ENCODE measurements around the gene CCM2.
"Not testable (repeated sequence)": the region's sequence is repeated elsewhere in the genome, so short reads cannot be mapped to it uniquely, and the experiment has no call there.

CCM2 gene

GRCh38 chr7:45031829-45032228, 31.8 kb downstream of the CCM2 start:
- TF ChIP-seq CTCF (IDR thresholded peaks at IDR 0.05) = no peak
- Histone ChIP-seq H3K27ac (no peak overlapping the region), H3K4me3 (ENCODE audit: low read depth, low read length) (no peak overlapping the region), H3K9ac (no peak overlapping the region), H3K4me2 (ENCODE audit: low read length) (no peak overlapping the region), H3K79me2 (peaks cover 56% of the 10 kb centered on the region), H2AFZ (no peak overlapping the region), H3K36me3 (ENCODE audit: control insufficient read depth, insufficient read depth, low read length) (no peaks in the 10 kb centered on the region), H3K27me3 (ENCODE audit: control insufficient read depth, insufficient read depth, low read length) (no peaks in the 10 kb centered on the region), H3K4me1 (no peaks in the 10 kb centered on the region), H3K9me3 (ENCODE audit: control insufficient read depth, low read length) (no peaks in the 10 kb centered on the region)

GRCh38 chr7:45032421-45032820, 32.4 kb downstream of the CCM2 start:
- H2AFZ ChIP-seq = no peak overlapping the region
- H3K4me3 ChIP-seq (ENCODE audit: low read depth, low read length) = no peak overlapping the region
- no peak for TF ChIP-seq CTCF (IDR thresholded peaks at IDR 0.05)
- no peaks in the 10 kb centered on the region for H3K36me3 ChIP-seq (ENCODE audit: control insufficient read depth, insufficient read depth, low read length)
- H3K27ac ChIP-seq = no peak overlapping the region
- H3K9ac ChIP-seq = no peak overlapping the region
- no peak overlapping the region for H3K4me2 ChIP-seq (ENCODE audit: low read length)
- H3K4me1 ChIP-seq = no peaks in the 10 kb centered on the region
- H3K79me2 ChIP-seq = peaks cover 53% of the 10 kb centered on the region
- H3K9me3 ChIP-seq (ENCODE audit: control insufficient read depth, low read length) = no peaks in the 10 kb centered on the region
- H3K27me3 ChIP-seq (ENCODE audit: control insufficient read depth, insufficient read depth, low read length) = no peaks in the 10 kb centered on the region

- Histone ChIP-seq H3K27me3 (ENCODE audit: control insufficient read depth, insufficient read depth, low read length) (no peaks in the 10 kb centered on the region), H3K4me3 (ENCODE audit: low read depth, low read length) (no peak overlapping the region), H3K4me1 (no peaks in the 10 kb centered on the region), H3K9me3 (ENCODE audit: control insufficient read depth, low read length) (no peaks in the 10 kb centered on the region), H3K79me2 (peaks cover 51% of the 10 kb centered on the region), H2AFZ (no peak overlapping the region), H3K27ac (no peak overlapping the region), H3K9ac (no peak overlapping the region), H3K4me2 (ENCODE audit: low read length) (no peak overlapping the region), H3K36me3 (ENCODE audit: control insufficient read depth, insufficient read depth, low read length) (no peaks in the 10 kb centered on the region)
- TF ChIP-seq CTCF (IDR thresholded peaks at IDR 0.05) = no peak
Observed at GRCh38 chr7:45033261-45033930, 33.4 kb downstream of the CCM2 start.

- no peak overlapping the region for H3K27ac ChIP-seq
Observed at GRCh38 chr7:45033931-45034290, 33.9 kb downstream of the CCM2 start.

GRCh38 chr7:45034710-45035109, 34.7 kb downstream of the CCM2 start:
- H2AFZ ChIP-seq; H3K9me3 ChIP-seq (ENCODE audit: control insufficient read depth, low read length); H3K27me3 ChIP-seq (ENCODE audit: control insufficient read depth, insufficient read depth, low read length): not testable (repeated sequence)

More at GRCh38 chr7:45033931-45034290, 33.9 kb downstream of the CCM2 start:
- no peaks in the 10 kb centered on the region for H3K9me3 ChIP-seq (ENCODE audit: control insufficient read depth, low read length)
- TF ChIP-seq CTCF (IDR thresholded peaks at IDR 0.05) = no peak
- no peak overlapping the region for H3K9ac ChIP-seq
- H3K4me1 ChIP-seq = no peaks in the 10 kb centered on the region
- no peaks in the 10 kb centered on the region for H3K36me3 ChIP-seq (ENCODE audit: control insufficient read depth, insufficient read depth, low read length)
- no peak overlapping the region for H3K4me2 ChIP-seq (ENCODE audit: low read length)
- no peak overlapping the region for H2AFZ ChIP-seq
- H3K79me2 ChIP-seq = peaks cover 50% of the 10 kb centered on the region
- H3K4me3 ChIP-seq (ENCODE audit: low read depth, low read length) = no peak overlapping the region
- H3K27me3 ChIP-seq (ENCODE audit: control insufficient read depth, insufficient read depth, low read length) = no peaks in the 10 kb centered on the region

More at GRCh38 chr7:45034710-45035109, 34.7 kb downstream of the CCM2 start:
- not testable (repeated sequence) for H3K4me2 ChIP-seq (ENCODE audit: low read length); H3K36me3 ChIP-seq (ENCODE audit: control insufficient read depth, insufficient read depth, low read length); H3K27ac ChIP-seq; H3K4me3 ChIP-seq (ENCODE audit: low read depth, low read length); H3K4me1 ChIP-seq; H3K9ac ChIP-seq
- peaks cover 52% of the 10 kb centered on the region for H3K79me2 ChIP-seq

Measured in parathyroid adenoma (tissue), 2 donors.